ENCODE results near the gene NOCT.
"Not testable (repeated sequence)": the region's sequence is repeated elsewhere in the genome, so short reads cannot be mapped to it uniquely, and the experiment has no call there.

Gene NOCT

DNA sequence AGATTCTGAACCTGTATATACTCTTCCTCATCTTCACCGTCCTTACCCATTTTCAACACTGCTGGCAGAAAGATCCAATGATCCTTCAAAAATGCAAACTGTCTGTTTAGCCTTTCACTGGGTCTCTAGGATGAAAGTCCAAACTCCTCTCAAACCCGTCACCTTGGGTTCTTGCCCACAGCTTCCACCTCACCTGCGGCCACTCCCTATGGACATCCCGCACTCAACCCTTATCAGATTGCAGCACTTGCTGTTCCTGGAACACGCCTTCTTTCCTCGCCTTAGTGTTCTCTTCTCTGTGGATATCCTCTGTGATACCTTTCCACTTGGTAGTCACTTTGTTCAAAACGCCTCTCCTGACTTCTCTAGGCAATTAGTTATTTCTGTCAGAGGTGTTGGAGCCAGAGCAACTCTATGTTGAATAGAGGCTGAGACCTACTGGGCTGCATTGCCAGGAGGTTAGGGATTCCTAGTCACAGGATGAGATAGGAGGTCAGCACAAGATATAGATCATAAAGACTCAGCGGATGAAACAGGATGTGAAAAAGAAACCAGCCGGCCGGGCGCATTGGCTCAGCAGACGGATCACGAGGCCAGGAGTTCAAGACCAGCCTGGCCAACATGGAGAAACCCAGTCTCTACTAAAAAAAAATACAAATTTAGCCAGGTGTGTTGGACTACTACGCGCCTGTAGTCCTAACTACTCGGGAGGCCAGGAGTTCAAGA lies 4.2 kb upstream of the NOCT start:
- H3K27ac ChIP-seq (ENCODE audit: low read length), result no peak overlapping the region
- no peaks in the 10 kb centered on the region for H3K9me3 ChIP-seq (ENCODE audit: control insufficient read depth, low read depth, low read length)
- H3K4me1 ChIP-seq (ENCODE audit: control insufficient read depth, low read depth, low read length), result peaks cover 18% of the 10 kb centered on the region
- no peak overlapping the region for H3K9ac ChIP-seq (ENCODE audit: low read length)
- H3K36me3 ChIP-seq (ENCODE audit: control insufficient read depth, low read depth, low read length), result no peaks in the 10 kb centered on the region
- H3K4me3 ChIP-seq (ENCODE audit: low read length), result no peak overlapping the region
- H3K27me3 ChIP-seq (ENCODE audit: control insufficient read depth, insufficient read depth, low read length), result no peaks in the 10 kb centered on the region

GRCh38 chr4:139014371-139015268 lies 961 bp upstream of the NOCT start:
- H3K9me3 ChIP-seq (ENCODE audit: control insufficient read depth, low read depth, low read length), result no peaks in the 10 kb centered on the region
- H3K36me3 ChIP-seq (ENCODE audit: control insufficient read depth, low read depth, low read length), result no peaks in the 10 kb centered on the region
- H3K27ac ChIP-seq (ENCODE audit: low read length), result no peak overlapping the region
- H3K4me3 ChIP-seq (ENCODE audit: low read length), result peak overlapping the region; percentile 97
- peak overlapping the region; percentile 92 for H3K9ac ChIP-seq (ENCODE audit: low read length)
- no peaks in the 10 kb centered on the region for H3K27me3 ChIP-seq (ENCODE audit: control insufficient read depth, insufficient read depth, low read length)
- H3K4me1 ChIP-seq (ENCODE audit: control insufficient read depth, low read depth, low read length), result peaks cover 33% of the 10 kb centered on the region

DNA sequence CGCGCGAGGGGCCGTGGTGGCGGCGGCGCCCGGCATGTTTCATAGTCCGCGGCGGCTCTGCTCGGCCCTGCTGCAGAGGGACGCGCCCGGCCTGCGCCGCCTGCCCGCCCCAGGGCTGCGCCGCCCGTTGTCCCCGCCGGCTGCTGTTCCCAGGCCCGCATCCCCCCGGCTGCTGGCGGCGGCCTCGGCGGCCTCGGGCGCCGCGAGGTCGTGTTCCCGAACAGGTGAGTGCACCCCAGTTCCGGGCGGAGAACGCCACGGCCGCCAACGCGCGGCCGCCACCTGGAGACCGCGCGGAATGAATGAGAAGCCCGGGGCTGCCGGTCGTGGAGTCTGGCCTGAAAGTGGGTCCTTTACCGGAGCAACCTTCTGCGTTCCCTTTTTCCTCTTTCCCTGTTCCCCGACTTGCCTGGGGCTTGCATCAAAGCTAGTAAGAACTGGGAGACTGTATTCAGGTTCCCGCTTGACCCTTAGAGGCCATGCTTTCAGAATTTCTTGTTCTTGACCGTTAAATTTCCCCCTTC lies 429 bp downstream of the NOCT start:
- peak overlapping the region; percentile 92 for H3K9ac ChIP-seq (ENCODE audit: low read length)
- no peaks in the 10 kb centered on the region for H3K36me3 ChIP-seq (ENCODE audit: control insufficient read depth, low read depth, low read length)
- peaks cover 47% of the 10 kb centered on the region for H3K4me1 ChIP-seq (ENCODE audit: control insufficient read depth, low read depth, low read length)
- H3K4me3 ChIP-seq (ENCODE audit: low read length), result peak overlapping the region; percentile 97
- no peaks in the 10 kb centered on the region for H3K9me3 ChIP-seq (ENCODE audit: control insufficient read depth, low read depth, low read length)
- no peaks in the 10 kb centered on the region for H3K27me3 ChIP-seq (ENCODE audit: control insufficient read depth, insufficient read depth, low read length)
- H3K27ac ChIP-seq (ENCODE audit: low read length), result peak overlapping the region; percentile 99

- Histone ChIP-seq H3K9ac (ENCODE audit: low read length) (no peak overlapping the region), H3K4me3 (ENCODE audit: low read length) (peak overlapping the region; percentile 38), H3K36me3 (ENCODE audit: control insufficient read depth, low read depth, low read length) (no peaks in the 10 kb centered on the region), H3K9me3 (ENCODE audit: control insufficient read depth, low read depth, low read length) (no peaks in the 10 kb centered on the region), H3K27me3 (ENCODE audit: control insufficient read depth, insufficient read depth, low read length) (no peaks in the 10 kb centered on the region), H3K4me1 (ENCODE audit: control insufficient read depth, low read depth, low read length) (peaks cover 47% of the 10 kb centered on the region), H3K27ac (ENCODE audit: low read length) (no peak overlapping the region)
Measured at GRCh38 chr4:139017861-139018260, 2.3 kb downstream of the NOCT start.

DNA sequence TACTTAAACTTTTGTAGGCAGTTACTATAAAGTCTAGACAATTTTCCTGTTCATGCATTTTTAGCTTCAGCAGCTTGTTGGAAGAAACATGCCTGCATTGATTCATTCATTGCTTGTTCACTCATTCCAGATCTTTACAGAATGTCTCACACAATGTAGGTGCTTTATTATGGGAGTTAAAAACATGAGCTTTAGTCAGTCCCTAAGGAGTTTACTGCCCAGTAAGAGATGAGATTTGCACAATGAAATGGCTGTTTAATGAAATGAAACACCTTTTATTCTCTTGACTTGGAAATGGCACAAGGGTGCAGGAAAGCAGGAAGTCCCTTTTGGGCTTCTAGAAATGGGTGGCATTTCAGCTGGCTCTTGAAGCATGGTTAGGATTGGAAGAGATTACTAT lies 2.9 kb downstream of the NOCT start:
- Histone ChIP-seq H3K4me3 (ENCODE audit: low read length) (peak overlapping the region; percentile 38), H3K27me3 (ENCODE audit: control insufficient read depth, insufficient read depth, low read length) (no peaks in the 10 kb centered on the region), H3K9ac (ENCODE audit: low read length) (no peak overlapping the region), H3K9me3 (ENCODE audit: control insufficient read depth, low read depth, low read length) (no peaks in the 10 kb centered on the region), H3K4me1 (ENCODE audit: control insufficient read depth, low read depth, low read length) (peaks cover 47% of the 10 kb centered on the region), H3K27ac (ENCODE audit: low read length) (no peak overlapping the region), H3K36me3 (ENCODE audit: control insufficient read depth, low read depth, low read length) (no peaks in the 10 kb centered on the region)

DNA sequence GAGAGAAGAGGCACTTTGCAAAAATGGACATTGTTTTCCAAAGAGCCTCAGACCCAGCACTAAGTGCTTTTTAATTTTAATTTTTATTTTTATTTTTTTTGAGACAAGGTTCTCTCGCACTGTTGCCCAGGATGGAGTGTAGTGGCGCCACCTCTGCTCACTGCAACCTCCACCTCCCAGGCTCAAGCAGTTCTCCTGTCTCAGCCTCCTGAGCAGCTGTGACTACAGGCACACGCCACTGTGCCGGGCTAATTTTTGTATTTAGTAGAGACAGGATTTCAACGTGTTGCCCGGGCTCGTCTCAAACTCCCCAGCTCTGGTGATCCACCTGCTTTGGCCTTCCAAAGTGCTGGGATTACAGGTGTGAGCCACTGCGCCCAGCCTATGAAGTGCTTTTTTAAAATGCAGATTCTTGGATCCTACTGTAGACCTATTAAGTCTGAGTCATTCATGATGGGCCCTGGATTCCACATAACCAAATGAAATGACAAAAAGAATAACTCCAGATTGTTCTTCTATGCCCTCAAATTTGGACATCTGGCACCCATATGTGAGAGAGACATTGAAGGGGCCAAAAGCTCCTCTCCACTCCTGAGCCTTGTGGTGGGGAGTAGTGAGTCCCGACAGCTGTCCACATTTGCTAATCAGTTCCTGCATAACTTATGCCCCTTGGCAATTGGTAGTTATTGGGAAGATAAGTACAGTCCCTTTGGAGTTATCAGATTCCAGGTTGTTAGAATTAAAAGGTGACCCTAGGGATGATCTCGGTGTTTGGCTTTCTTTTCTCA lies 3.6 kb downstream of the NOCT start:
- H3K27ac ChIP-seq (ENCODE audit: low read length), result no peak overlapping the region

DNA sequence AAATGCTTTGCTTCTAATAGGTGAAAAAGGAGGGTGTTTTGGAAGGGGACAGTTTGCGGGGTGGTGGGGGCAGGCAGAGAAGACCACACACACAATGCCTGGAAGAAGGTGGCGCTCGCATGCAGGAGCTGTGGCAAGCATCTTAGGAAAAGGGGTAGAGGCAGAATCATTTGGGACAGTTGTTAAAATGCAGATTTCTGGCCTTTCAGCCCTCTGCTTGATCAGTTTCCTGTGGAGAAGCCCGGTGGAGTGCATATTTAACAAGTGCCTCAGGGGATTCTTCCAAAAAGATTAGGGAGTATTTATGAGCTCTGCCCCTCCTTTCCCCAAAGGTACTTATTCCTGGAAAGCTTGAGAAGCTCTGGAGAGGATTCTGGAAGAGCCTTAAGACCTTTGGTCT lies 4.8 kb downstream of the NOCT start:
- Histone ChIP-seq H3K27ac (ENCODE audit: low read length) (peak overlapping the region; percentile 59), H3K4me3 (ENCODE audit: low read length) (peak overlapping the region; percentile 35), H3K9me3 (ENCODE audit: control insufficient read depth, low read depth, low read length) (no peaks in the 10 kb centered on the region), H3K4me1 (ENCODE audit: control insufficient read depth, low read depth, low read length) (peaks cover 29% of the 10 kb centered on the region), H3K36me3 (ENCODE audit: control insufficient read depth, low read depth, low read length) (no peaks in the 10 kb centered on the region), H3K9ac (ENCODE audit: low read length) (no peak overlapping the region), H3K27me3 (ENCODE audit: control insufficient read depth, insufficient read depth, low read length) (no peaks in the 10 kb centered on the region)

More for the DNA sequence above, 3.6 kb downstream of the NOCT start:
- H3K9me3 ChIP-seq (ENCODE audit: control insufficient read depth, low read depth, low read length), result no peaks in the 10 kb centered on the region
- peaks cover 41% of the 10 kb centered on the region for H3K4me1 ChIP-seq (ENCODE audit: control insufficient read depth, low read depth, low read length)
- H3K4me3 ChIP-seq (ENCODE audit: low read length), result no peak overlapping the region
- no peak overlapping the region for H3K9ac ChIP-seq (ENCODE audit: low read length)
- H3K36me3 ChIP-seq (ENCODE audit: control insufficient read depth, low read depth, low read length), result no peaks in the 10 kb centered on the region
- no peaks in the 10 kb centered on the region for H3K27me3 ChIP-seq (ENCODE audit: control insufficient read depth, insufficient read depth, low read length)

DNA sequence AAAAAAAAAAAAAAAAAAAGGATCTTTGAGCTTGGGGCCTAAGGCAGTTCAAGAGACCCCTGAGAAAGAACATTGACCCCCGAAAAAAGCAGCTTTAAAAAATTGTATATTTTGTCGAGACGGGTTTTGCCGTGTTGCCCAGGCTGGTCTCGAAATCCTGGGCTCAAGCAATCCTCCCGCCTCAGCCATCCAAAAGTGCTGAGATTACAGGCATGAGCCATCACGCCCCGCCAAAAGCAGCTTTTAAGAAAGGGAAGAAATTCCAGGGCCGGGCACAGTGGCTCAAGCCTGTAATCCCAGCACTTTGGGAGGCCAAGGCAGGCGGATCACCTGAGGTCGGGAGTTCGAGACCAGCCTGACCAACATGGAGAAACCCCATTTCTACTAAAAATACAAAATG lies 5.5 kb downstream of the NOCT start:
- H3K27ac ChIP-seq (ENCODE audit: low read length); H3K4me3 ChIP-seq (ENCODE audit: low read length); H3K9ac ChIP-seq (ENCODE audit: low read length); H3K27me3 ChIP-seq (ENCODE audit: control insufficient read depth, insufficient read depth, low read length); H3K9me3 ChIP-seq (ENCODE audit: control insufficient read depth, low read depth, low read length); H3K36me3 ChIP-seq (ENCODE audit: control insufficient read depth, low read depth, low read length): not testable (repeated sequence)
- H3K4me1 ChIP-seq (ENCODE audit: control insufficient read depth, low read depth, low read length), result peaks cover 29% of the 10 kb centered on the region

DNA sequence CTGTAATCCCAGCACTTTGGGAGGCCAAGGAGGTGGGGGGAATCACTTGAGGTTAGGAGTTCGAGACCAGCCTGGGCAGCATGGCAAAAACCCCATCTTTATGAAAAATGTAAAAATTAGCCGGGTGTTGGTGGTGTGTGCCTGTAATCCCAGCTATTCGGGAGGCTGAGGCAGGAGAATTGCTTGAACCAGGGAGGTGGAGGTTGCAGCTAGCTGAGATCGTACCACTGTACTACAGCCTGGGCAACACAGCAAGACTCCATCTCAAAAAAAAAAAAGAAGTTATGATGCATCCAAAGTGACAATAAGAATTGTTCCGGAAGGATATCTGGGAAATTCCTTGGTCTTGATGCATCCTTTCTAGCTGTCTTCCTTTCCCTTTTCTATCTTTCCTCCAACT lies 7.3 kb downstream of the NOCT start:
- Histone ChIP-seq H3K27me3 (ENCODE audit: control insufficient read depth, insufficient read depth, low read length) (no peaks in the 10 kb centered on the region), H3K9ac (ENCODE audit: low read length) (no peak overlapping the region), H3K4me1 (ENCODE audit: control insufficient read depth, low read depth, low read length) (peaks cover 29% of the 10 kb centered on the region), H3K36me3 (ENCODE audit: control insufficient read depth, low read depth, low read length) (no peaks in the 10 kb centered on the region), H3K9me3 (ENCODE audit: control insufficient read depth, low read depth, low read length) (no peaks in the 10 kb centered on the region), H3K27ac (ENCODE audit: low read length) (no peak overlapping the region), H3K4me3 (ENCODE audit: low read length) (no peak overlapping the region)

GRCh38 chr4:139024686-139025085 lies 9.1 kb downstream of the NOCT start:
- H3K9ac ChIP-seq (ENCODE audit: low read length), result no peak overlapping the region
- no peak overlapping the region for H3K27ac ChIP-seq (ENCODE audit: low read length)
- no peaks in the 10 kb centered on the region for H3K27me3 ChIP-seq (ENCODE audit: control insufficient read depth, insufficient read depth, low read length)
- peaks cover 14% of the 10 kb centered on the region for H3K4me1 ChIP-seq (ENCODE audit: control insufficient read depth, low read depth, low read length)
- H3K9me3 ChIP-seq (ENCODE audit: control insufficient read depth, low read depth, low read length), result no peaks in the 10 kb centered on the region
- H3K36me3 ChIP-seq (ENCODE audit: control insufficient read depth, low read depth, low read length), result no peaks in the 10 kb centered on the region
- H3K4me3 ChIP-seq (ENCODE audit: low read length), result no peak overlapping the region

- Histone ChIP-seq H3K27me3 (ENCODE audit: control insufficient read depth, insufficient read depth, low read length) (no peaks in the 10 kb centered on the region), H3K9ac (ENCODE audit: low read length) (no peak overlapping the region), H3K27ac (ENCODE audit: low read length) (no peak overlapping the region), H3K36me3 (ENCODE audit: control insufficient read depth, low read depth, low read length) (no peaks in the 10 kb centered on the region), H3K9me3 (ENCODE audit: control insufficient read depth, low read depth, low read length) (no peaks in the 10 kb centered on the region), H3K4me1 (ENCODE audit: control insufficient read depth, low read depth, low read length) (peaks cover 2% of the 10 kb centered on the region), H3K4me3 (ENCODE audit: low read length) (no peak overlapping the region)
Measured at GRCh38 chr4:139025841-139026240, 10.3 kb downstream of the NOCT start.

Measured in iPS-18a (cell line).